ENCODE data around the gene HMGB3. TPM values are rescaled to one million over a fixed set of nuclear protein-coding genes. Genes with fewer than 3 reads are reported as not detected.
"Not testable (repeated sequence)": the region's sequence is repeated elsewhere in the genome, so short reads cannot be mapped to it uniquely, and the experiment has no call there.

Gene HMGB3
- total RNA-seq, 1 donor, result 14.7 TPM

DNA sequence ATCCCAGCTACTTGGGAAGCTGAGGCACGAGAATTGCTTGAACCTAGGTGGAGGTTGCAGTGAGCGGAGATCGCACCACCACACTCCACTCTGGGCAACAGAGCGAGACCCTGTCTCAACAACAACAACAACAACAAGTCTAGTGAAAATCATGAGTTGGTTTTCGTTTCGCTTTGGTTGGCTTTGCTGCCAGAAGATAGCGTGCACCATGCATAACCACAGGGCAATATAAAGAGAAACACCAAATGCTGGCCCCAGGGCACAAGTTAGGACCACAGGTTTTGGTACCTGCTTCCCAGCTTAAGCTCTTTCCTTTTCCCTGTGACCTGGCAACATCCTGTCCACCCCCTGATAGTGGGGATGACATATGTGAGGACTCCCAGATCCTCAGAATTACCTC is 21.5 kb upstream of the HMGB3 start:
- TF ChIP-seq, protein P1, sequence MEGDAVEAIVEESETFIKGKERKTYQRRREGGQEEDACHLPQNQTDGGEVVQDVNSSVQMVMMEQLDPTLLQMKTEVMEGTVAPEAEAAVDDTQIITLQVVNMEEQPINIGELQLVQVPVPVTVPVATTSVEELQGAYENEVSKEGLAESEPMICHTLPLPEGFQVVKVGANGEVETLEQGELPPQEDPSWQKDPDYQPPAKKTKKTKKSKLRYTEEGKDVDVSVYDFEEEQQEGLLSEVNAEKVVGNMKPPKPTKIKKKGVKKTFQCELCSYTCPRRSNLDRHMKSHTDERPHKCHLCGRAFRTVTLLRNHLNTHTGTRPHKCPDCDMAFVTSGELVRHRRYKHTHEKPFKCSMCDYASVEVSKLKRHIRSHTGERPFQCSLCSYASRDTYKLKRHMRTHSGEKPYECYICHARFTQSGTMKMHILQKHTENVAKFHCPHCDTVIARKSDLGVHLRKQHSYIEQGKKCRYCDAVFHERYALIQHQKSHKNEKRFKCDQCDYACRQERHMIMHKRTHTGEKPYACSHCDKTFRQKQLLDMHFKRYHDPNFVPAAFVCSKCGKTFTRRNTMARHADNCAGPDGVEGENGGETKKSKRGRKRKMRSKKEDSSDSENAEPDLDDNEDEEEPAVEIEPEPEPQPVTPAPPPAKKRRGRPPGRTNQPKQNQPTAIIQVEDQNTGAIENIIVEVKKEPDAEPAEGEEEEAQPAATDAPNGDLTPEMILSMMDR (IDR thresholded peaks at IDR 0.05; ENCODE audit: insufficient read depth, low read depth, low read length), result no peak
- H3K4me3 ChIP-seq (ENCODE audit: low read depth, low read length), result no peak overlapping the region
- DNase-seq (ENCODE audit: low read depth), result no peak

DNA sequence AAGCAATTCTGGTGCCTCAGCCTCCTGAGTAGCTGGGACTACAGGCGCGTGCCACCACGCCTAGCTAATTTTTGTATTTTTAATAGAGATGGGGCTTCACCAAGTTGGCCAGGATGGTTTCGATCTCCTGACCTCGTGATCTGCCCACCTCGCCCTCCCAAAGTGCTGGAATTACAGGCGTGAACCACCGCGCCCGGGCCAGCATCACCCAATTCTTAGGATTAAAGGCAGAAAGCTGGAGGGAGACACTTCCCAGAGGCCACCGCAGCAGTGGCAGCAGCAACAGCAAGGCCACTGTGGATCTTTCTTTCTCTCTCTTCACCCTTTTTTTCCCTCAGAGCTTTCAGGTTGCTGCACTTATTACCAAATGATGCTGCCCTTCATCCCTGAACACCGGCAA is 18.7 kb upstream of the HMGB3 start:
- not testable (repeated sequence) for H3K4me3 ChIP-seq (ENCODE audit: low read depth, low read length); DNase-seq (ENCODE audit: low read depth)

DNA sequence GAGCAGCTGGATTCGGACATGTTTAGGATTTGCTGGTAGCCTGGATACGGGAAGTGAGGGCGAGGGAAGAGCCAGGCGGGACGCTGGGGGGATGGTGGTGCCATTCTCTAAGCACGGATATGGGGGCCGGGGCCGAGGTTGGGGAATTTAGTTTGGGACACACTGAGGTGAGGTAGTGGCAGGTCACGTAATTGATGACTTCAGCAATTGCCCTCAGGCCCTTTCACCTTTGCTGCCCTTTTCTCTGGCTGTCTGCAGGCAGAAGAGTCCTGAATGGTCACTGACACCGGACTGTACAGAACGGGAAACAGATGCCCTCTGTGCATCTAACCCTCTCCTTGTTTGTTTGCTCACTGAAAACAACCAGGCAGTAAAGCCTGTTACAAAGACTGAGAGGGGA is 16.9 kb upstream of the HMGB3 start:
- H3K4me3 ChIP-seq (ENCODE audit: low read depth, low read length), result no peak overlapping the region
- DNase-seq (ENCODE audit: low read depth), result no peak

DNA sequence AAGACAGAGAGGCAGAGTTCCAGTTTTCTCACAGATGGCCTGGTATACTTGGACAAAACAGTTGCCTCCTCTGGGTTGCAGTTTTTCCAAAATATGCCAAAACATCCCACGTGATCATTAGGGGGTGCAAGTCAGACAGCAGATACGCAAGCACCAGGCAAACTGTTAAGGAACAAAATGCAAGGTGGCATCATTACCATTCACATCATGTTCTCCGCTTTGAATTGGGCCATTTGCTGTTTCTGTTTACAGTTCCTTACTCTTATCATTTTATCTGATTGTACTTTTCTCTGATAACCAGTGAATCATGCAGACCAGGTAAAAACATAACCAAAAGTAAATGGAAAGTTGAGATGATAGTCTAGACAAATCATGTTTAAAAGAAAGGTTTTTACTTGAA is 16.4 kb upstream of the HMGB3 start:
- no peak for DNase-seq (ENCODE audit: low read depth)
- no peak overlapping the region for H3K4me3 ChIP-seq (ENCODE audit: low read depth, low read length)
- TF ChIP-seq, protein P1 (IDR thresholded peaks at IDR 0.05; ENCODE audit: insufficient read depth, low read depth, low read length), result no peak

More for the DNA sequence above, 16.9 kb upstream of the HMGB3 start:
- TF ChIP-seq, protein P1 (IDR thresholded peaks at IDR 0.05; ENCODE audit: insufficient read depth, low read depth, low read length), result no peak

DNA sequence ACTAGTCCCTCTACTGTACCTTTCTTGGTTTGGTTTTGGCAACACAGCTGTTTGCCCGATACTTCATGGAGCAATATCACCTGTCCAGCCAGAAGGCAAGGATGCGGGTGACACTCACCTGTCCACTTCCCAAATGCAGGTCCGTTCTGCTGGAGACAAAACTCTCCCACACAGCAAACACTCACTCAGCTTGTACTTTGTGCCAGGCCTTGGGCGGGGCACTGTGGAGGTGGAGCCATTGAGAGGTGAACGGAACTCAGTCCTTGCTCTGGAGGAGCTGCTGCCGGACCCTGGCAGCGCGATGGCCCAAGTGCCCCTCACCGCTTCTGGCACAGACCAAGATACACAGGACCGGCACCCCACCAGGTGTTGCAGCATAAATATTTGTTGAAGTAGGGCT is 15.3 kb upstream of the HMGB3 start:
- DNase-seq (ENCODE audit: low read depth), result no peak
- no peak overlapping the region for H3K4me3 ChIP-seq (ENCODE audit: low read depth, low read length)
- TF ChIP-seq, protein P1 (IDR thresholded peaks at IDR 0.05; ENCODE audit: insufficient read depth, low read depth, low read length), result no peak

DNA sequence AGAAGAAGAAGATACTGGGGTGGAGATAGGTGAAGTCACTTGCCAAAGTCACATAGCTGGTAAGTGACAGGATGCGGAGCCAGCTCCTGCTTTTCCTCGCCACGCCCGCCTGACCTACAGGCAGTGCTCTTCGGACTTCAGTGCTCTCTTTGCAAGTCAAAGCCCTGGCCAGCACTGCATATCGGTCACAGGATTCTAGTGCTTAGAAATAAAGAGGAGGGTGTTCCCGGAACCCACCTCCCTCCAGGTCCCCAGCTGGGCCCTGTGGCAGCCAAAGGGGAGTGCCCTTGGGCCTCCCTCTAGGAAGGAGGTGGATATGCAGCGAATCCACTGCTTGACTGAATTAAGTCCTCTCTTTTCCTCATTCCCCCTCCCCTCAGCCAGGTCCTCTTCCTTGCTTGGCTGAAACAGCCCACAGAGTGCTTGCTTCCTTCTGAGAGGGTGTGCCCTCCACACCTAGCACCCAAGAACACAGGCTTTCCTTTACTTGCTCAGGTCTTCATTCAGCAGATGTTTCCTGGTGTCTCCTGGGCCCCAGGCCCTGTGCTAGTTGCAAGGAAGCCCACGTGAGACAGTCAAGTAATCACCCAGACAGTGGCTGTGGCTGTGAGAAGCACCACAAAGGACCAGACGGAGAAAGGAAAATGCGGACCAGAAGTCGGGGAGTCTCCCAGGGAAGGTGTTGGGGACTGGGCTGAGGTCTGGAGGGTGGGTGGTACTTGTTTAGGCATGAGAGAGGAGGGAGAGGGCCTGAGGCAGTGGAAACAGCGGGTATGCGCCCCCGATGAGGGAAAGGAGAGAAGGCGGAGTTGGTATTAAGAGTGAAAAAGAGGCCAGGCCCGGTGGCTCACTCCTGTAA is 14.0 kb upstream of the HMGB3 start:
- no peak for DNase-seq (ENCODE audit: low read depth)
- TF ChIP-seq, protein P1 (IDR thresholded peaks at IDR 0.05; ENCODE audit: insufficient read depth, low read depth, low read length), result no peak
- H3K4me3 ChIP-seq (ENCODE audit: low read depth, low read length), result no peak overlapping the region

DNA sequence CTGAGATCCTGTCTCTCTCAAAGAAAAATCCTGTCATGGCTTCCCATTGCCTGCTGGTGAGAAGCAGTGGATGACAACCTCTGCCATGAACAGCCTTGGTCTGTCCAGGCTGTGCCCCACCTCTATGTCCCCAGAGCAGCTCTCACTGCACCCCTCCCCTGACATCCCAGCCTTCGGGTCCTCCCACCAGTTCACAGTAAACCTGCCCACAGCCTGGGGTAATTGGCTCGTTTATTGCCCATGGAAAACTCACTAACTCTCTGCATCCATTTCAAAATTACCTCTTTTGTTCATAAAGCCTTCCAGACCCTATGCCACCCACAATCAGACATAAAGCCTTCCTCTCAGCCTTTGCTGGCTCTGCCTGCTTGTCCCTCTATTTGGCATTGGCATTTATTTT is 10.7 kb upstream of the HMGB3 start:
- TF ChIP-seq, protein P1 (IDR thresholded peaks at IDR 0.05; ENCODE audit: insufficient read depth, low read depth, low read length), result no peak
- no peak overlapping the region for H3K4me3 ChIP-seq (ENCODE audit: low read depth, low read length)
- no peak for DNase-seq (ENCODE audit: low read depth)
